ENCODE results near the gene PRLR. TPM values are rescaled to one million over a fixed set of nuclear protein-coding genes. Genes with fewer than 3 reads are reported as not detected.

Gene PRLR
- total and polyA plus RNA-seq, 2 of the 13 experiments (the other 11 are each of a cell fraction or from before 2014, with no cell fraction given): 12.2 to 13.3 TPM

DNA sequence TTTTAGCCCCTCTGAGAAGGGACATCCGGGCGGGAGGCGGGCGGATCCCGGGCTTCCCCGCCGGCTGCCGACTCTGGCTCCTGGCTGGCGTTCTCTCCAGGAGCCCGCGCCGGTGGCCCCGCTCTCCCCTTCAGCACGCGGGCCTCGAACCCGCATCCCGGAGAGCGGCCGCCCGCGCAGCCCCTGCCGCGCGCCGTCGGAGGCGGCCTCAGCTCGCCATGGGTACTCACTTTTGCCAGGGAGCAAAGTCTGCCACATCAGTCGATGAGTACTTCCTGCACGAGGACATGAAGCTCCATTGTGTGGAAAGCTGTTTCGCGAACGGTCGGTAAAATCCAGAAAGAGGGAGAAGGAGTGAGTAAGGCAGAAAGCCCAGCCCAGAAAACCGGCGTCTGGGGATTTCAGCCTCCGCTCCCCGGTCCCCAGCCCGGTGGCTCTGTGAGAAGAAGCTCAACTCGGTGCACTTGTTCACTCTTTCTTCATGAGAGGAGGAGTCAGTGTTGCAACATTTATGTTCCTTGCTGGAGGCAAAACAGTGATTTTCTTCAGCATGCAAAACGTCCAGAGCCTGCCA is at the start of gene PRLR (continued):
- TF ChIP-seq, protein P1, sequence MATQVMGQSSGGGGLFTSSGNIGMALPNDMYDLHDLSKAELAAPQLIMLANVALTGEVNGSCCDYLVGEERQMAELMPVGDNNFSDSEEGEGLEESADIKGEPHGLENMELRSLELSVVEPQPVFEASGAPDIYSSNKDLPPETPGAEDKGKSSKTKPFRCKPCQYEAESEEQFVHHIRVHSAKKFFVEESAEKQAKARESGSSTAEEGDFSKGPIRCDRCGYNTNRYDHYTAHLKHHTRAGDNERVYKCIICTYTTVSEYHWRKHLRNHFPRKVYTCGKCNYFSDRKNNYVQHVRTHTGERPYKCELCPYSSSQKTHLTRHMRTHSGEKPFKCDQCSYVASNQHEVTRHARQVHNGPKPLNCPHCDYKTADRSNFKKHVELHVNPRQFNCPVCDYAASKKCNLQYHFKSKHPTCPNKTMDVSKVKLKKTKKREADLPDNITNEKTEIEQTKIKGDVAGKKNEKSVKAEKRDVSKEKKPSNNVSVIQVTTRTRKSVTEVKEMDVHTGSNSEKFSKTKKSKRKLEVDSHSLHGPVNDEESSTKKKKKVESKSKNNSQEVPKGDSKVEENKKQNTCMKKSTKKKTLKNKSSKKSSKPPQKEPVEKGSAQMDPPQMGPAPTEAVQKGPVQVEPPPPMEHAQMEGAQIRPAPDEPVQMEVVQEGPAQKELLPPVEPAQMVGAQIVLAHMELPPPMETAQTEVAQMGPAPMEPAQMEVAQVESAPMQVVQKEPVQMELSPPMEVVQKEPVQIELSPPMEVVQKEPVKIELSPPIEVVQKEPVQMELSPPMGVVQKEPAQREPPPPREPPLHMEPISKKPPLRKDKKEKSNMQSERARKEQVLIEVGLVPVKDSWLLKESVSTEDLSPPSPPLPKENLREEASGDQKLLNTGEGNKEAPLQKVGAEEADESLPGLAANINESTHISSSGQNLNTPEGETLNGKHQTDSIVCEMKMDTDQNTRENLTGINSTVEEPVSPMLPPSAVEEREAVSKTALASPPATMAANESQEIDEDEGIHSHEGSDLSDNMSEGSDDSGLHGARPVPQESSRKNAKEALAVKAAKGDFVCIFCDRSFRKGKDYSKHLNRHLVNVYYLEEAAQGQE (IDR thresholded peaks at IDR 0.05; ENCODE audit: borderline replicate concordance in 1 of 2, low read depth in 1 of 2, low read length in 2 of 2): peak in 1 of 2 experiments; percentile 7; a peak in 1 of 4 replicates
- no peak for TF ChIP-seq PCBP1 (IDR thresholded peaks at IDR 0.05; ENCODE audit: borderline replicate concordance, low read depth, low read length)
- TF ChIP-seq, protein P2, sequence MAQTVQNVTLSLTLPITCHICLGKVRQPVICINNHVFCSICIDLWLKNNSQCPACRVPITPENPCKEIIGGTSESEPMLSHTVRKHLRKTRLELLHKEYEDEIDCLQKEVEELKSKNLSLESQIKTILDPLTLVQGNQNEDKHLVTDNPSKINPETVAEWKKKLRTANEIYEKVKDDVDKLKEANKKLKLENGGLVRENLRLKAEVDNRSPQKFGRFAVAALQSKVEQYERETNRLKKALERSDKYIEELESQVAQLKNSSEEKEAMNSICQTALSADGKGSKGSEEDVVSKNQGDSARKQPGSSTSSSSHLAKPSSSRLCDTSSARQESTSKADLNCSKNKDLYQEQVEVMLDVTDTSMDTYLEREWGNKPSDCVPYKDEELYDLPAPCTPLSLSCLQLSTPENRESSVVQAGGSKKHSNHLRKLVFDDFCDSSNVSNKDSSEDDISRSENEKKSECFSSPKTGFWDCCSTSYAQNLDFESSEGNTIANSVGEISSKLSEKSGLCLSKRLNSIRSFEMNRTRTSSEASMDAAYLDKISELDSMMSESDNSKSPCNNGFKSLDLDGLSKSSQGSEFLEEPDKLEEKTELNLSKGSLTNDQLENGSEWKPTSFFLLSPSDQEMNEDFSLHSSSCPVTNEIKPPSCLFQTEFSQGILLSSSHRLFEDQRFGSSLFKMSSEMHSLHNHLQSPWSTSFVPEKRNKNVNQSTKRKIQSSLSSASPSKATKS (CRISPR knock-in tag; IDR thresholded peaks at IDR 0.05): no peak
- no peak for TF ChIP-seq RXRB (CRISPR knock-in tag; IDR thresholded peaks at IDR 0.05; ENCODE audit: borderline replicate concordance)
- TF ChIP-seq AKAP8 (CRISPR knock-in tag; IDR thresholded peaks at IDR 0.05): no peak
- no peak for TF ChIP-seq ZNF749 (CRISPR knock-in tag; IDR thresholded peaks at IDR 0.05; ENCODE audit: borderline replicate concordance)
- no peak for TF ChIP-seq ZNF431 (CRISPR knock-in tag; IDR thresholded peaks at IDR 0.05; ENCODE audit: borderline replicate concordance, low read depth)
- TF ChIP-seq ZNF569 (CRISPR knock-in tag; IDR thresholded peaks at IDR 0.05; ENCODE audit: borderline replicate concordance): no peak
- no peak for TF ChIP-seq ZNF30 (CRISPR knock-in tag; IDR thresholded peaks at IDR 0.05)
- no peak for TF ChIP-seq NFKBIZ (CRISPR knock-in tag; IDR thresholded peaks at IDR 0.05)
- TF ChIP-seq ZNF225 (CRISPR knock-in tag; IDR thresholded peaks at IDR 0.05): no peak
- no peak for TF ChIP-seq NCOA5 (CRISPR knock-in tag; IDR thresholded peaks at IDR 0.05)
- no peak for TF ChIP-seq ZNF274 (CRISPR knock-in tag; IDR thresholded peaks at IDR 0.05)
- TF ChIP-seq FOXK2 (IDR thresholded peaks at IDR 0.05): no peak
- TF ChIP-seq ZNF549 (CRISPR knock-in tag; IDR thresholded peaks at IDR 0.05): 0 out of 2 replicates have a peak, but pooled peaks have one; percentile 23
- no peak for TF ChIP-seq ZNF446 (CRISPR knock-in tag; IDR thresholded peaks at IDR 0.05)
- TF ChIP-seq, protein P3, sequence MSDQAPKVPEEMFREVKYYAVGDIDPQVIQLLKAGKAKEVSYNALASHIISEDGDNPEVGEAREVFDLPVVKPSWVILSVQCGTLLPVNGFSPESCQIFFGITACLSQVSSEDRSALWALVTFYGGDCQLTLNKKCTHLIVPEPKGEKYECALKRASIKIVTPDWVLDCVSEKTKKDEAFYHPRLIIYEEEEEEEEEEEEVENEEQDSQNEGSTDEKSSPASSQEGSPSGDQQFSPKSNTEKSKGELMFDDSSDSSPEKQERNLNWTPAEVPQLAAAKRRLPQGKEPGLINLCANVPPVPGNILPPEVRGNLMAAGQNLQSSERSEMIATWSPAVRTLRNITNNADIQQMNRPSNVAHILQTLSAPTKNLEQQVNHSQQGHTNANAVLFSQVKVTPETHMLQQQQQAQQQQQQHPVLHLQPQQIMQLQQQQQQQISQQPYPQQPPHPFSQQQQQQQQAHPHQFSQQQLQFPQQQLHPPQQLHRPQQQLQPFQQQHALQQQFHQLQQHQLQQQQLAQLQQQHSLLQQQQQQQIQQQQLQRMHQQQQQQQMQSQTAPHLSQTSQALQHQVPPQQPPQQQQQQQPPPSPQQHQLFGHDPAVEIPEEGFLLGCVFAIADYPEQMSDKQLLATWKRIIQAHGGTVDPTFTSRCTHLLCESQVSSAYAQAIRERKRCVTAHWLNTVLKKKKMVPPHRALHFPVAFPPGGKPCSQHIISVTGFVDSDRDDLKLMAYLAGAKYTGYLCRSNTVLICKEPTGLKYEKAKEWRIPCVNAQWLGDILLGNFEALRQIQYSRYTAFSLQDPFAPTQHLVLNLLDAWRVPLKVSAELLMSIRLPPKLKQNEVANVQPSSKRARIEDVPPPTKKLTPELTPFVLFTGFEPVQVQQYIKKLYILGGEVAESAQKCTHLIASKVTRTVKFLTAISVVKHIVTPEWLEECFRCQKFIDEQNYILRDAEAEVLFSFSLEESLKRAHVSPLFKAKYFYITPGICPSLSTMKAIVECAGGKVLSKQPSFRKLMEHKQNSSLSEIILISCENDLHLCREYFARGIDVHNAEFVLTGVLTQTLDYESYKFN (CRISPR knock-in tag; conservative IDR thresholded peaks at IDR 0.05): peak; percentile 73
- TF ChIP-seq ZNF230 (CRISPR knock-in tag; IDR thresholded peaks at IDR 0.05): peak; percentile 29; the same call in 1 of the 2 replicates
- no peak for TF ChIP-seq ZNF101 (CRISPR knock-in tag; IDR thresholded peaks at IDR 0.05; ENCODE audit: borderline replicate concordance, low read depth)
- no peak for TF ChIP-seq RBM22 (optimal IDR thresholded peaks at IDR 0.05; ENCODE audit: low read length)
- TF ChIP-seq YEATS4 (CRISPR knock-in tag; IDR thresholded peaks at IDR 0.05; ENCODE audit: borderline replicate concordance): peak; percentile 52; the same call in 1 of the 2 replicates
